Myocyte (in vitro differentiated cells): ENCODE measurements around the gene CNEP1R1. TPM values are rescaled to one million over a fixed set of nuclear protein-coding genes. Genes with fewer than 3 reads are reported as not detected.

Experiments
- DNase-seq: peaks from one replicate; pipeline ENCODE4 v3.0.0-alpha.2; 2012; ENCODE audit warnings: low read depth
- total RNA-seq: library from RNA; depleted of rRNA; stranded (reverse); fragments of >200 nt; gene quantifications from 2 replicates; pipeline ENCODE4 v1.2.3, GENCODE V29; 2014

CNEP1R1 gene
- total RNA-seq, 1 donor from 2014 or later: 27.3 TPM

GRCh38 chr16:50061326-50061725 lies 36.3 kb downstream of the CNEP1R1 start:
- no peak for DNase-seq

GRCh38 chr16:50065241-50065623 lies 40.2 kb downstream of the CNEP1R1 start:
- DNase-seq: no peak

GRCh38 chr16:50065624-50066481 lies 40.8 kb downstream of the CNEP1R1 start, which contains the start of gene HEATR3:
Gene HEATR3, plus strand, starts transcription at chr16:50065970. Its CDS starts 162 bp downstream, at chr16:50066132.
- DNase-seq: peak; percentile 92

- DNase-seq: no peak
Measured at GRCh38 chr16:50066482-50067289, 41.7 kb downstream of the CNEP1R1 start.

- DNase-seq: peak; percentile 57
Measured at GRCh38 chr16:50067290-50067853, 42.3 kb downstream of the CNEP1R1 start.

- peak; percentile 38 for DNase-seq
Measured at GRCh38 chr16:50068550-50068949, 43.5 kb downstream of the CNEP1R1 start.

GRCh38 chr16:50069060-50069459 lies 44.0 kb downstream of the CNEP1R1 start:
- DNase-seq: no peak

GRCh38 chr16:50071075-50071671 lies 46.1 kb downstream of the CNEP1R1 start:
- DNase-seq: no peak

GRCh38 chr16:50072730-50073129 lies 47.7 kb downstream of the CNEP1R1 start:
- no peak for DNase-seq

GRCh38 chr16:50079397-50080140 lies 54.5 kb downstream of the CNEP1R1 start:
- DNase-seq: no peak

- DNase-seq: no peak
Measured at GRCh38 chr16:50081428-50082018, 56.5 kb downstream of the CNEP1R1 start.

GRCh38 chr16:50083996-50084395 lies 59.0 kb downstream of the CNEP1R1 start:
- DNase-seq: no peak

GRCh38 chr16:50086176-50086575 lies 61.2 kb downstream of the CNEP1R1 start:
- DNase-seq: no peak

Other genes starting within 250 kb of the CNEP1R1 start
- 0.21 and 1.4 TPM in 2 replicates for gene ZNF423, start 169.1 kb upstream of the CNEP1R1 start, total RNA-seq
- 31.2 and 36.8 TPM in 2 replicates for gene HEATR3, start 40.7 kb downstream of the CNEP1R1 start, total RNA-seq
- gene TENT4B, start 128.1 kb downstream of the CNEP1R1 start, total RNA-seq: 15.8 and 17.3 TPM in 2 replicates
- 12.7 and 24.4 TPM in 2 replicates for gene ADCY7, start 241.3 kb downstream of the CNEP1R1 start, total RNA-seq